Skeletal muscle tissue (tissue), 4 donors: ENCODE data around the gene AREG. TPM values are rescaled to one million over a fixed set of nuclear protein-coding genes. Genes with fewer than 3 reads are reported as not detected.
"Not testable (repeated sequence)": the region's sequence is repeated elsewhere in the genome, so short reads cannot be mapped to it uniquely, and the experiment has no call there.

Experiments used
- H3K27ac ChIP-seq: one replicate; pipeline ENCODE4 v1.7.0; 2013; ENCODE audit warnings: mild to moderate bottlenecking, low read depth, low read length, inconsistent platforms
- H3K27me3 ChIP-seq, 3 donors: one replicate each; pipeline ENCODE4 v1.7.0; 2013; ENCODE audit warnings: low read length in 3 of 3; ENCODE audit not compliant: control insufficient read depth in 3 of 3, insufficient read depth in 3 of 3
- H3K36me3 ChIP-seq, 3 donors: one replicate each; pipeline ENCODE4 v1.7.0; 2013; ENCODE audit warnings: low read length in 3 of 3; ENCODE audit not compliant: control insufficient read depth in 3 of 3, insufficient read depth in 3 of 3
- H3K4me1 ChIP-seq, 3 donors: one replicate each; pipeline ENCODE4 v1.7.0; 2013; ENCODE audit warnings: low read length in 3 of 3, mild to moderate bottlenecking in 3 of 3; ENCODE audit not compliant: control insufficient read depth in 3 of 3, insufficient read depth in 3 of 3
- H3K4me3 ChIP-seq, 3 donors: one replicate each; pipeline ENCODE4 v1.7.0; 2013; ENCODE audit warnings: low read length in 3 of 3
- H3K9ac ChIP-seq, 3 donors: one replicate each; pipeline ENCODE4 v1.7.0; 2013; ENCODE audit warnings: low read length in 3 of 3, mild to moderate bottlenecking in 3 of 3, moderate library complexity in 2 of 3, low read depth in 1 of 3
- H3K9me3 ChIP-seq, 3 donors: one replicate each; pipeline ENCODE4 v1.7.0; 2013; ENCODE audit warnings: low read length in 3 of 3; ENCODE audit not compliant: control insufficient read depth in 3 of 3
- total RNA-seq: library from RNA; depleted of rRNA; stranded (reverse); fragments of >200 nt; gene quantifications from one replicate; pipeline ENCODE4 v1.2.3, GENCODE V29; 2014
- donor health status: Osteomylitis.

Gene AREG, protein sequence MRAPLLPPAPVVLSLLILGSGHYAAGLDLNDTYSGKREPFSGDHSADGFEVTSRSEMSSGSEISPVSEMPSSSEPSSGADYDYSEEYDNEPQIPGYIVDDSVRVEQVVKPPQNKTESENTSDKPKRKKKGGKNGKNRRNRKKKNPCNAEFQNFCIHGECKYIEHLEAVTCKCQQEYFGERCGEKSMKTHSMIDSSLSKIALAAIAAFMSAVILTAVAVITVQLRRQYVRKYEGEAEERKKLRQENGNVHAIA
- total RNA-seq: not detected

DNA sequence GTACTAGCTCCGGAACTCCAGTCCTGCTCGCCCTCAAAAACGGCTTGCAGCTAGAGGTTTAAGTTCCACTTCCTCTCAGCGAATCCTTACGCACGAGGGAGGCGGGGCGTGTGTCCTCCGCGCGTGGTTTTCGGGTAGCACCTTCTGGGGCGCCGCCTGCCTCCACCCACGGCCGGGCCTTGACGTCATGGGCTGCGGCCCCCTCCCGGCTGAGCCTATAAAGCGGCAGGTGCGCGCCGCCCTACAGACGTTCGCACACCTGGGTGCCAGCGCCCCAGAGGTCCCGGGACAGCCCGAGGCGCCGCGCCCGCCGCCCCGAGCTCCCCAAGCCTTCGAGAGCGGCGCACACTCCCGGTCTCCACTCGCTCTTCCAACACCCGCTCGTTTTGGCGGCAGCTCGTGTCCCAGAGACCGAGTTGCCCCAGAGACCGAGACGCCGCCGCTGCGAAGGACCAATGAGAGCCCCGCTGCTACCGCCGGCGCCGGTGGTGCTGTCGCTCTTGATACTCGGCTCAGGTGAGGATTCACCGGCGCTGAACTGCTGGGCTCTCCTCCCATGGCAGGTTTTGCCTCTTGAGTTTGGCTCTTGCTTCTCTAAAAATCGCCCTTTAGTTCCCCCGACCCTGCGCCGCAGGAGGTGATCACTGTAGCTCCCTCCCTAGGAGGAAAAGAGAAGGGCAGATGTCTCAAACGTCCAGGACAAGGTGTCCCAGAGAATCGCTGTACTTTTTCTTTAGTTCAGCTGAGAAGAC, at the start of gene AREG:
Gene AREG (plus strand): TSS at position 246 of the 752 bp plus-strand sequence. CDS start 210 bp downstream, at position 456.
- Histone ChIP-seq H3K27ac (no peak within 1 kb of the TSS), H3K27me3 (no peaks in the 10 kb centered on the region), H3K4me3 (peak within 1 kb of the TSS; percentile 64 to 81 (median 68)), H3K9me3 (no peaks in the 10 kb centered on the region), H3K4me1 (peaks cover 3 to 5% (median 5%) of the 10 kb centered on the region in 3 donors), H3K9ac (peak within 1 kb of the TSS in 2 of 3 donors; percentile 63), H3K36me3 (no peaks in the 10 kb centered on the region)

DNA sequence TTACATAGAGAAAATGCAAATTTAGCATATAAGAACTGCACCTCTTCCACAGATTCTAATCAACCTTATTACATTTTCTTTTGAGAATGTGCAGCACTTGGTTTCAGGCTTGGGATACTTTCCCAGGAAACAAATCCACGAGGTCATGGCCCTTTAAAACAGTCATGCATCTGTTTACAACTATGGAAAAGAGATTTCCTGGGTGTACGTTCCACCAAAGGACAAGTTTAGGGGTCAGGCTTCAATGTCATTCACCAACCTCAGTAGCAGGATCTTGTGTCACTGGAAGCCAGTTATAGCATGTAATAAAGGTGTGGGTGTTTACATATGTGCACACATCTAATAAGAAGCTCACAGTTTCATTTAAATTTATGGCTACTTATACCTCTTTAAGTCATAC, 49.3 kb upstream of the AREG start:
- no peaks in the 10 kb centered on the region for H3K27me3 ChIP-seq
- H3K4me1 ChIP-seq: no peaks in the 10 kb centered on the region
- H3K9ac ChIP-seq: no peak overlapping the region
- H3K4me3 ChIP-seq: no peak overlapping the region
- H3K36me3 ChIP-seq: no peaks in the 10 kb centered on the region
- H3K9me3 ChIP-seq: no peaks in the 10 kb centered on the region
- H3K27ac ChIP-seq: no peak overlapping the region

DNA sequence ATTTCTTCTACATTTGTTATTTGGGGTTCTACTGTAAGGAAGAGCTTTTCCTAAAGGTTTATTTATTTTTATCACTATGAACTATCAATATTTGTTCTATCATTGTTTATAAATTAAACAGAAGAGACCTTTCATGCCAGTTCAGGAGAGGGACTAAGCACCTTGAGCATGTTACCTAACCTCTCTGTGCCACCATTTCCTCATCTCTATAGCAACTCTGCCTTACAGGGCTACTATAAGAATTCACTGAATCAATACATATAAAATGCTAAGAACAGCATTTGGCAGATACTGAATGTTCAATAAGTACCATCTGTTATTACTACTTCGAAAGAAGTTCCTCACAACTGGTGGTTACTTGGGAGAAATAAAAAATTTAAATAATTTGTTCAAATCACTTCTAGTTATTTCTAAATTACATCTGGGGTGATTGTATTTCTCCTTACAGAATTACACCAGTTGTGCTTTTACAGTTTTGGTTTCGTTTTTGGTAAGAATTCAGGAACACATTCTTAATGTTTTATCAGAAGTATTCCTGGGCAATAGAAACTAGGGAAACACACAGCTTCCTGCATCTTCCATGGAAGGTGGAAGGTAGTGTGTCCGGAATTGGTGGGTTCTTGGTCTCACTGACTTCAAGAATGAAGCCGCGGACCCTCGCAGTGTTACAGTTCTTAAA, 47.0 kb upstream of the AREG start:
- Histone ChIP-seq H3K27me3 (no peaks in the 10 kb centered on the region), H3K9ac (no peak overlapping the region), H3K4me3 (peak overlapping the region in 1 of 3 donors; percentile 57), H3K9me3 (no peaks in the 10 kb centered on the region), H3K4me1 (no peaks in the 10 kb centered on the region), H3K27ac (no peak overlapping the region), H3K36me3 (no peaks in the 10 kb centered on the region)

DNA sequence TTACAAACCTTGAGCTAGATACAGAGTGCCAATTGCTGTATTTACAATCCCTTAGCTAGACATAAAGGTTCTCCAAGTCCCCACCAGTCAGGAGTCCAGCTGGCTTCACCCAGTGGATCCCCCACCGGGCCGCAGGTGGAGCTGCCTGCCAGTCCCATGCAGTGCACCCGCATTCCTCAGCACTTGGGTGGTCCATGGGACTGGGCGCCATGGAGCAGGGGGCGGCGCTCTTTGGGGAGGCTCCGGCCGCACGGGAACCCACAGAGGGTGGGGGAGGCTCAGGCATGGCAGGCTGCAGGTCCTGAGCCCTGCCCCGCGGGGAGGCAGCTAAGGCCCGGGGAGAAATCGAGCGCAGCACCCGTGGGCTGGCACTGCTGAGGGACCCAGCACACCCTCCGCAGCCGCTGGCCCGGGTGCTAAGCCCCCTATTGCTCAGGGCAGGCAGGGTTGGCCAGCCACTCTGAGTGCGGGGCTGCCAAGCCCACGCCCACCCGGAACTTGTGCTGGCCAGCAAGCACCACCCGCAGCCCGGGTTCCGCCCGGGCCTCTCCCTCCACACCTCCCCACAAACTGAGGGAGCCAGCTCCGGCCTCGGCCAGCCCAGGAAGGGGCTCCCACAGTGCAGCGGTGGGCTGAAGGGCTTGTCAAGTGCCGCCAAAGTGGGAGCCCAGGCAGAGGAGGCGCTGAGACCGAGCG, 45.9 kb upstream of the AREG start:
- not testable (repeated sequence) for H3K27me3 ChIP-seq, H3K36me3 ChIP-seq, H3K27ac ChIP-seq, H3K4me3 ChIP-seq, H3K9me3 ChIP-seq, H3K9ac ChIP-seq, H3K4me1 ChIP-seq

DNA sequence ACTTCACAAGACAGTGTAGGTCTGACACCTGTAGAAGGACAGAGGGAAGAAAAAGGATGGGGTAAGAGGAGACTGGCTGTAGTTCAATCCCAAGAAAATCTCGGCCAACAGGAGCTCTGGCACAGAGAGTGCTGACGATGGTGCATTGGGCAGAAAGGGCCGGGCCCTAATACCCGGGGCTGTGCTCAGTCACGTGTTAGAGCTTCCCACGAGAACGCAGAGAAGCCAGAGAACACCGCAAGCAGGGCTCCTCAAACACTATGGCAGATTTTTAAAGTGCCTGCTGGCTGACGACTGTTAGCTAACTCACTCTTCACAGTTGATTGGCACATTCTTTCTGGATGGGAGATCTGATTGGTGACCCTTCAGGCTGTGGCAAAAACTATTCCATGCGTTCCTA, 44.5 kb upstream of the AREG start:
- H3K27ac ChIP-seq: no peak overlapping the region
- H3K36me3 ChIP-seq: no peaks in the 10 kb centered on the region
- no peaks in the 10 kb centered on the region for H3K27me3 ChIP-seq
- H3K9me3 ChIP-seq: no peaks in the 10 kb centered on the region
- H3K9ac ChIP-seq: no peak overlapping the region
- H3K4me3 ChIP-seq: no peak overlapping the region
- H3K4me1 ChIP-seq: no peaks in the 10 kb centered on the region

DNA sequence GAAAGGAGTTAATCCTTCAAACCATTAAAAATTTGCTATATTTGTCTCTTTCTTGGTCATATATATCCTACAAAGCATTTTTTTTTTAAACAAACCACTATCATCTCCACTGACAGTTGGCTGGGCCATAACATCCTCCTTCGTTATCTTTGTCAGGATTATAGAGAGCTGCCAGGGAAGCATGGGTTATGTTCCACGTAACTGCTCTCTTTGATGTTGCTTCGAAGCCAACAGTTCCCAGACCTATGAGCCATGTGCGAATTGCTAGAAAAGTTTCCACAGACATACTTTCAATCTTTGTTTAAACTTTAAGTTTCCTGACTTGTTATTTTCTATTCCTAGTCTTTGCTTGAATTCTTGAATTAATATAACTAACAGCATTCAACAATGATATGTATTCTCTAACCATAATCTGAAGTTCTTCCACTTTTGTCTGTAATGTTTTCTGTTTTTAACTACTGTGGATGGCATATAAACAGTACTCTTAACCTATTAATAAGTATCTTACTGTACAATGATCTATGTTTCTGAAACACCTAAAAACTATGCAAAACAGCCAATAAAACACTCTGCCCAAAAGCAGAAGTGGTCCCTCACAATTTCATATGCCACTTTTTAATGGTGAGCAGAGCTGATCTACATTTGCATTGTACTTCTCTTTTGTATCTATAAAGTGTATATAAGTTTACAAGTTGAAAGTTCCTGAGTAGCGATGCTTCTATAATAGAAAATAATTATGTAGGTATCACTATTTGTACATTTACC, 42.1 kb upstream of the AREG start:
- Histone ChIP-seq H3K36me3 (no peaks in the 10 kb centered on the region), H3K4me1 (no peaks in the 10 kb centered on the region), H3K27ac (no peak overlapping the region), H3K9ac (no peak overlapping the region), H3K4me3 (no peak overlapping the region), H3K9me3 (no peaks in the 10 kb centered on the region), H3K27me3 (no peaks in the 10 kb centered on the region)

DNA sequence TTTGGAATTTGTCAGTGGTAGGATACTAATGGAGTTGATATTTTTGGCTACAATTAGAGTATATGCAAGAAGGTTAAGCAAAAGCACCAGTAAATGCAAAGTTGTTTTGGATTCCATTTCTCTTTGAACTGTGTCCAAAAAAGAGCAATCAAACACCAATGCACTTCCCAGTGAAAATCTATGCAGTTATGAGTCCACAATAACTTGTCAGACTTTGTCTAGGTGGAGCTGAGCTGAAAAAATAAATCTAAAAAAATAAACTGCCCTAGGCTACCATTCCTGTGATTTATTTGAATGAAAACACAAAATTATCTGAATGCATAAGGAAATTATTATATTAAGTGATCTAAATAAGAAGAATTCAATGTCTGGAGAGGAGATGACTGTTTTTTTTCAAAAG, 37.0 kb upstream of the AREG start:
- Histone ChIP-seq H3K4me1 (no peaks in the 10 kb centered on the region), H3K9me3 (no peaks in the 10 kb centered on the region), H3K27ac (no peak overlapping the region), H3K27me3 (no peaks in the 10 kb centered on the region), H3K9ac (no peak overlapping the region), H3K36me3 (no peaks in the 10 kb centered on the region), H3K4me3 (no peak overlapping the region)

DNA sequence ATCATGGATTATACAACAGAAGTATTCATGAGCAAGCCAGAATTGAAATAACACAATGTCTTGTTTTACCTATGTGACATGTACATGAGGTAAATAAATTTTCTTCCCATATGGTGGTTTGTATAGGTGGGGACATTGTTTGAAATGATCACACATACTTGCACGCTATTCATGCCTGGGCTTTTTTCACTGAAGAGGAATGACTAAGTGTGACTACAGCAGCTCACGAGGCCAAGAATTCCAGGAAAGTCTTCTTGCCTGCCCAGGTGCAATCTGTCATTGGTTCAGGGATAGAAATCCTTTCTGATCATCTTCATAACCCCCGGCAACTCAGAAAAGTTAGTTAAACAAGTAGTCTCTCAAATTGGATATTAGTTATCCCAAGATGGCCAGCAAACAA, 36.3 kb upstream of the AREG start:
- H3K27me3 ChIP-seq: no peaks in the 10 kb centered on the region
- no peaks in the 10 kb centered on the region for H3K9me3 ChIP-seq
- H3K9ac ChIP-seq: no peak overlapping the region
- no peaks in the 10 kb centered on the region for H3K4me1 ChIP-seq
- H3K36me3 ChIP-seq: no peaks in the 10 kb centered on the region
- H3K27ac ChIP-seq: no peak overlapping the region
- H3K4me3 ChIP-seq: no peak overlapping the region

DNA sequence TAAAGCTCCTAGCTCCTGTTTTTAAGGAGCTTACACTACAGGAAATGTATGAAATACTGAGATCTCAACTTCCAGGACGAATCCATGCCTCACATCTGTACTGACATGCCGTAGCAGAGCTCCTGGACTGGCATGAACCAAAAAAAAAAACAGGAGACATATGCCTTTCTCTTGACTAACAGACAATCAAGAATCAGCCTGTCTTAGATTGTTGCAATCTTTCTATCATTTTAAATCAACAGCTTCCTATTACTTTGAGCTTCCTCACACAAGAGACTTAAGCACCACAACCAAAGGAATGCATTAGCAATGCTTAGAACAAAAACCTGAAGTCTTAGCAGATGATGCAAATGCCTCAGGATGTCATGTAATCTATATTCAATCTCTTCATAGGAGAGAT, 34.7 kb upstream of the AREG start:
- Histone ChIP-seq H3K9ac (no peak overlapping the region), H3K27me3 (no peaks in the 10 kb centered on the region), H3K9me3 (no peaks in the 10 kb centered on the region), H3K4me1 (no peaks in the 10 kb centered on the region), H3K4me3 (no peak overlapping the region), H3K36me3 (no peaks in the 10 kb centered on the region), H3K27ac (no peak overlapping the region)
